HCT116 (cell line): Measurements from ENCODE around the gene KXD1. TPM values are rescaled to one million over a fixed set of nuclear protein-coding genes. Genes with fewer than 3 reads are reported as not detected.

Experiments used
- ATAC-seq: fragments of 200-7000 bp; cut with Tn5 transposase; 2 replicates; pipeline ENCODE4 v1.9.1; 2020; ENCODE audit warnings: mild to moderate bottlenecking, moderate library complexity
- BruUV-seq: library from RNA; stranded (reverse); fragments of 400-500 nt; replicated peaks from 2 replicates; lab custom pipeline; 2021; lab: Mats Ljungman, UMichigan
- CTCF ChIA-PET: fragments of 300-600 bp; sonication (Branson Sonifier 250); formaldehyde crosslinking; loops from one replicate; lab custom pipeline; 2021; ENCODE audit warnings: antibody characterized with exemption; lab: Charles Lee
- POLR2A ChIA-PET: fragments of 300-600, 350-600 bp; sonication (Branson Sonifier 250); formaldehyde crosslinking; loops from one replicate; lab custom pipeline; 2021; ENCODE audit warnings: antibody characterized with exemption; lab: Charles Lee
- RAD21 ChIA-PET, 2 experiments: fragments of 300-600 bp; sonication (Branson Sonifier 250); formaldehyde crosslinking; loops; one replicate each; lab custom pipeline; 2023; ENCODE audit warnings: low total read pairs in 2 of 2; ENCODE audit not compliant: uncharacterized antibody in 2 of 2, unreplicated experiment in 2 of 2, low non-redundant PET in 1 of 2; lab: Charles Lee
- DNase-seq: peaks from one replicate; pipeline ENCODE4 v3.0.0-alpha.2; 2010; ENCODE audit warnings: low read depth, low spot score
- H2AFZ ChIP-seq: fragments of 200-600 bp; shearing (Covaris generic), sonication (generic); 2 replicates; pipeline ENCODE4 v1.6.1; 2017; ENCODE audit warnings: low read depth, mixed run types, mixed read lengths, antibody characterized with exemption, low read length; ENCODE audit not compliant: poor library complexity, severe bottlenecking
- H3K27ac ChIP-seq: 2 replicates; pipeline ENCODE4 v1.5.1; 2012; ENCODE audit warnings: low read depth, low read length
- H3K27me3 ChIP-seq: fragments of 200-600 bp; sonication (generic); 2 replicates; pipeline ENCODE4 v1.6.1; 2016; ENCODE audit warnings: mixed run types, low read length, mixed read lengths; ENCODE audit not compliant: insufficient read depth
- H3K36me3 ChIP-seq, 2 experiments: fragments of 200-500 bp in 1 of 2; fragments of 200-600 bp in 1 of 2; sonication (Bioruptor generic) in 1 of 2; sonication (generic) in 1 of 2; 2 replicates each; pipeline versions ENCODE4 v1.5.1 to v1.6.1; 2014 to 2016; ENCODE audit warnings: low read length in 2 of 2, inconsistent platforms in 1 of 2, mixed read lengths in 1 of 2, mixed run types in 1 of 2; ENCODE audit not compliant: insufficient read depth in 2 of 2, control insufficient read depth in 1 of 2
- H3K4me1 ChIP-seq, 2 experiments: fragments of 200-600 bp in 1 of 2; sonication (generic) in 1 of 2; 2 replicates each; pipeline versions ENCODE4 v1.5.1 to v1.6.1; 2012 to 2017; ENCODE audit warnings: low read length in 2 of 2, inconsistent platforms in 1 of 2, mild to moderate bottlenecking in 1 of 2, mixed read lengths in 1 of 2, mixed run types in 1 of 2, moderate library complexity in 1 of 2; ENCODE audit not compliant: insufficient read depth in 2 of 2, control insufficient read depth in 1 of 2
- H3K4me2 ChIP-seq: fragments of 200-600 bp; sonication (generic); 2 replicates; pipeline ENCODE4 v1.6.1; 2017; ENCODE audit warnings: mixed run types, low read length, mixed read lengths
- H3K4me3 ChIP-seq, 2 experiments: fragments of 200-600 bp in 1 of 2; sonication (generic) in 1 of 2; replicated peaks in 1 of 2; 2 replicates each; pipeline ENCODE4 v1.5.1; 2011 to 2016; ENCODE audit warnings: low read length in 2 of 2, control low read depth in 1 of 2, low read depth in 1 of 2, mild to moderate bottlenecking in 1 of 2, mixed read lengths in 1 of 2, mixed run types in 1 of 2
- H3K79me2 ChIP-seq: fragments of 200-600 bp; sonication (generic); 2 replicates; pipeline ENCODE4 v1.6.1; 2017; ENCODE audit warnings: mild to moderate bottlenecking, mixed run types, low read length, moderate library complexity, mixed read lengths; ENCODE audit not compliant: insufficient read depth
- H3K9ac ChIP-seq: fragments of 200-600 bp; sonication (generic); 2 replicates; pipeline ENCODE4 v1.6.1; 2016; ENCODE audit warnings: low read length, mixed read lengths
- H3K9me2 ChIP-seq: fragments of 200-600 bp; sonication (generic), shearing (Covaris generic); 2 replicates; pipeline ENCODE4 v1.6.1; 2017; ENCODE audit warnings: mixed run types, mild to moderate bottlenecking, moderate library complexity; ENCODE audit not compliant: insufficient read depth
- H3K9me3 ChIP-seq, 2 experiments: fragments of 200-500 bp in 1 of 2; fragments of 200-600 bp in 1 of 2; sonication (Bioruptor generic) in 1 of 2; sonication (generic) in 1 of 2; 2 replicates each; pipeline ENCODE4 v1.6.1; 2014 to 2017; ENCODE audit warnings: low read length in 2 of 2, mixed read lengths in 2 of 2, inconsistent platforms in 1 of 2, low read depth in 1 of 2, mild to moderate bottlenecking in 1 of 2, mixed run types in 1 of 2, moderate library complexity in 1 of 2; ENCODE audit not compliant: control insufficient read depth in 1 of 2, insufficient read depth in 1 of 2
- H4K20me1 ChIP-seq: fragments of 200-600 bp; sonication (generic), shearing (Covaris generic); 2 replicates; pipeline ENCODE4 v1.6.1; 2017; ENCODE audit warnings: mixed run types, mild to moderate bottlenecking, moderate library complexity; ENCODE audit not compliant: insufficient read depth
- ATF3 ChIP-seq: IDR thresholded peaks from 2 replicates; pipeline ENCODE4 v1.6.1; 2012
- RAD21 ChIP-seq: IDR thresholded peaks from 2 replicates; pipeline ENCODE4 v1.6.1; 2012; ENCODE audit warnings: low read depth, mild to moderate bottlenecking
- TCF7L2 ChIP-seq: IDR thresholded peaks from 2 replicates; pipeline ENCODE4 v1.7.0; 2011; ENCODE audit warnings: borderline replicate concordance, inconsistent platforms; ENCODE audit not compliant: insufficient read depth, insufficient read length; ENCODE audit errors: extremely low read depth
- intact Hi-C: fragments of 100-400 bp; cut with micrococcal nuclease; formaldehyde crosslinking; loops from 2 replicates; pipeline ENCODE4 v1.10.0; 2022
- total RNA-seq: library from RNA; stranded (reverse); gene quantifications from one replicate; pipeline ENCODE4 v1.2.1, GENCODE V29; 2021; ENCODE audit not compliant: unreplicated experiment
- TF ChIP-seq, protein P1 (sequence below): IDR thresholded peaks from 2 replicates; pipeline ENCODE4 v1.6.1; 2012; ENCODE audit warnings: low read depth
- TF ChIP-seq, protein P2 (sequence below), 3 experiments: fragments of 200-600 bp in 1 of 3; sonication (generic) in 1 of 3; IDR thresholded peaks in 2 of 3; conservative IDR thresholded peaks in 1 of 3; 2 replicates each; pipeline ENCODE4 v1.5.1; 2012 to 2017; ENCODE audit warnings: low read depth in 2 of 3, low read length in 2 of 3, antibody characterized with exemption in 1 of 3, borderline replicate concordance in 1 of 3, control low read depth in 1 of 3, mild to moderate bottlenecking in 1 of 3, mixed read lengths in 1 of 3, mixed run types in 1 of 3, moderate library complexity in 1 of 3; ENCODE audit not compliant: insufficient read depth in 1 of 3

KXD1 gene
- total RNA-seq, 1 experiment from 2014 or later, result 139 TPM

GRCh38 chr19:18551631-18552030, 6.0 kb upstream of the KXD1 start:
- H3K36me3 ChIP-seq, result no peaks in the 10 kb centered on the region
- no peaks in the 10 kb centered on the region for H3K9me2 ChIP-seq
- DNase-seq (no peak), ATAC-seq (no peak)
- H3K79me2 ChIP-seq, result no peaks in the 10 kb centered on the region
- H3K27ac ChIP-seq, result no peak overlapping the region
- no peaks in the 10 kb centered on the region for H3K9me3 ChIP-seq
- CTCF ChIA-PET, result interaction anchor here (0.7 to 1.0 kb wide), 2 partner anchors 16 to 26 kb away, joined by 3 to 4 read pairs; no protein-coding TSS in a partner anchor
- TF ChIP-seq RAD21 (no peak), TCF7L2 (no peak), ATF3 (no peak)
- TF ChIP-seq, protein P1, sequence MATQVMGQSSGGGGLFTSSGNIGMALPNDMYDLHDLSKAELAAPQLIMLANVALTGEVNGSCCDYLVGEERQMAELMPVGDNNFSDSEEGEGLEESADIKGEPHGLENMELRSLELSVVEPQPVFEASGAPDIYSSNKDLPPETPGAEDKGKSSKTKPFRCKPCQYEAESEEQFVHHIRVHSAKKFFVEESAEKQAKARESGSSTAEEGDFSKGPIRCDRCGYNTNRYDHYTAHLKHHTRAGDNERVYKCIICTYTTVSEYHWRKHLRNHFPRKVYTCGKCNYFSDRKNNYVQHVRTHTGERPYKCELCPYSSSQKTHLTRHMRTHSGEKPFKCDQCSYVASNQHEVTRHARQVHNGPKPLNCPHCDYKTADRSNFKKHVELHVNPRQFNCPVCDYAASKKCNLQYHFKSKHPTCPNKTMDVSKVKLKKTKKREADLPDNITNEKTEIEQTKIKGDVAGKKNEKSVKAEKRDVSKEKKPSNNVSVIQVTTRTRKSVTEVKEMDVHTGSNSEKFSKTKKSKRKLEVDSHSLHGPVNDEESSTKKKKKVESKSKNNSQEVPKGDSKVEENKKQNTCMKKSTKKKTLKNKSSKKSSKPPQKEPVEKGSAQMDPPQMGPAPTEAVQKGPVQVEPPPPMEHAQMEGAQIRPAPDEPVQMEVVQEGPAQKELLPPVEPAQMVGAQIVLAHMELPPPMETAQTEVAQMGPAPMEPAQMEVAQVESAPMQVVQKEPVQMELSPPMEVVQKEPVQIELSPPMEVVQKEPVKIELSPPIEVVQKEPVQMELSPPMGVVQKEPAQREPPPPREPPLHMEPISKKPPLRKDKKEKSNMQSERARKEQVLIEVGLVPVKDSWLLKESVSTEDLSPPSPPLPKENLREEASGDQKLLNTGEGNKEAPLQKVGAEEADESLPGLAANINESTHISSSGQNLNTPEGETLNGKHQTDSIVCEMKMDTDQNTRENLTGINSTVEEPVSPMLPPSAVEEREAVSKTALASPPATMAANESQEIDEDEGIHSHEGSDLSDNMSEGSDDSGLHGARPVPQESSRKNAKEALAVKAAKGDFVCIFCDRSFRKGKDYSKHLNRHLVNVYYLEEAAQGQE, result no peak
- TF ChIP-seq, protein P2, sequence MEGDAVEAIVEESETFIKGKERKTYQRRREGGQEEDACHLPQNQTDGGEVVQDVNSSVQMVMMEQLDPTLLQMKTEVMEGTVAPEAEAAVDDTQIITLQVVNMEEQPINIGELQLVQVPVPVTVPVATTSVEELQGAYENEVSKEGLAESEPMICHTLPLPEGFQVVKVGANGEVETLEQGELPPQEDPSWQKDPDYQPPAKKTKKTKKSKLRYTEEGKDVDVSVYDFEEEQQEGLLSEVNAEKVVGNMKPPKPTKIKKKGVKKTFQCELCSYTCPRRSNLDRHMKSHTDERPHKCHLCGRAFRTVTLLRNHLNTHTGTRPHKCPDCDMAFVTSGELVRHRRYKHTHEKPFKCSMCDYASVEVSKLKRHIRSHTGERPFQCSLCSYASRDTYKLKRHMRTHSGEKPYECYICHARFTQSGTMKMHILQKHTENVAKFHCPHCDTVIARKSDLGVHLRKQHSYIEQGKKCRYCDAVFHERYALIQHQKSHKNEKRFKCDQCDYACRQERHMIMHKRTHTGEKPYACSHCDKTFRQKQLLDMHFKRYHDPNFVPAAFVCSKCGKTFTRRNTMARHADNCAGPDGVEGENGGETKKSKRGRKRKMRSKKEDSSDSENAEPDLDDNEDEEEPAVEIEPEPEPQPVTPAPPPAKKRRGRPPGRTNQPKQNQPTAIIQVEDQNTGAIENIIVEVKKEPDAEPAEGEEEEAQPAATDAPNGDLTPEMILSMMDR (IDR thresholded peaks at IDR 0.05 in 2 of 3, conservative IDR thresholded peaks at IDR 0.05 in 1 of 3; ENCODE audit: borderline replicate concordance in 1 of 3, insufficient read depth in 1 of 3, low read depth in 2 of 3, low read length in 2 of 3), result no peak
- H3K9ac ChIP-seq, result no peak overlapping the region
- intact Hi-C loops, result no loop called here
- H3K4me1 ChIP-seq, result peaks cover 1 to 4% of the 10 kb centered on the region in 2 experiments; a peak in 3 of 4 replicates
- POLR2A ChIA-PET, result no interaction called here
- H2AFZ ChIP-seq, result no peak overlapping the region
- no TSS peak for BruUV-seq
- H4K20me1 ChIP-seq, result no peaks in the 10 kb centered on the region
- no peak overlapping the region for H3K4me2 ChIP-seq
- RAD21 ChIA-PET, result no interaction called here
- no peak overlapping the region for H3K4me3 ChIP-seq
- H3K27me3 ChIP-seq, result no peaks in the 10 kb centered on the region
